HG03342 (cell line): ENCODE results near the gene MORN4.
"Not testable (repeated sequence)": the region's sequence is repeated elsewhere in the genome, so short reads cannot be mapped to it uniquely, and the experiment has no call there.

Source experiments
- ATAC-seq: cut with Tn5 transposase; IDR thresholded peaks from one replicate; pipeline ENCODE4 v1.9.1; 2021; ENCODE audit warnings: mild to moderate bottlenecking, moderate library complexity; ENCODE audit not compliant: unreplicated experiment

Gene MORN4

GRCh38 chr10:97632949-97633884 lies at the start of gene MORN4:
Gene MORN4, minus strand, starts transcription at chr10:97633500. Its CDS starts 13,847 bp downstream, at chr10:97619653.
- peak; percentile 99 for ATAC-seq

DNA sequence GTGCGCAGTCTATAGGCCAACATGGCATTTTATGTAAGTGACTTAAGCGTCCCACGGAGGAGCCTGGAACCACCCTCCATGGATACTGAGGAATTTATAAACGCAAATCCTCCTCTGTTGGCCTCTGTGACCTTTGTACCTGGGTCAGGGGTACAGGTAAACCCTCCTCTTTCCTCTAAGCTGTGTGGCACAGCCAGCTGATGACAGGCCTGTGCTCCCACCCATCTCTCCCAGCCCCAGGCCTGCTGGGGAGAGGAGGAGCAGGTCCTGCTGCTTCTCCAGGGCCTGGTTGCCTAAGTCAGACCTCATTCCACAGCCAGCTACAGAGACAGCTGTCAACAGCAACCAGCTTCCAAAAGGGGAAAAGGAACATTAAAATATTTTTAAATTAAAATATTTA lies 48.7 kb upstream of the MORN4 start:
- ATAC-seq, result no peak

DNA sequence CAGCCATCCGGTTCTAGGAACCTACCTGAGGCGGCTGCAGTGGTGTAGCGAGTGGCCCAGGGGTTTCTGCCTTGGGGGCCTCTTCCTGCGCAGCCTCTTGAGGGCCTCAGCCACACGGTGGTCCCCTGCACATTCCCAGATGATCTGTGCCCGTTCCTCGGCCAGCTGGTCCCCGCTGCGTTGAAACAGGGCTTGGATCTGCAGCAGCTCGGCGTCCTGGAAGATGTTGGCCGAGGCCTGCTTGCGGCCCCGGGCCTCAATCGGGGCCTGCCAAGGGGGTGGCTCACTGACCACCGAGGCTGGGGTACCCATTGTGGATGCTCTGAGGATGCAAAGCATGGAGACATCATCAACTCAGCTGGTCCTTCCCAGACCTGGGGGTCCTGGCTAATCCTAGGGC lies 46.3 kb upstream of the MORN4 start:
- ATAC-seq, result no peak

DNA sequence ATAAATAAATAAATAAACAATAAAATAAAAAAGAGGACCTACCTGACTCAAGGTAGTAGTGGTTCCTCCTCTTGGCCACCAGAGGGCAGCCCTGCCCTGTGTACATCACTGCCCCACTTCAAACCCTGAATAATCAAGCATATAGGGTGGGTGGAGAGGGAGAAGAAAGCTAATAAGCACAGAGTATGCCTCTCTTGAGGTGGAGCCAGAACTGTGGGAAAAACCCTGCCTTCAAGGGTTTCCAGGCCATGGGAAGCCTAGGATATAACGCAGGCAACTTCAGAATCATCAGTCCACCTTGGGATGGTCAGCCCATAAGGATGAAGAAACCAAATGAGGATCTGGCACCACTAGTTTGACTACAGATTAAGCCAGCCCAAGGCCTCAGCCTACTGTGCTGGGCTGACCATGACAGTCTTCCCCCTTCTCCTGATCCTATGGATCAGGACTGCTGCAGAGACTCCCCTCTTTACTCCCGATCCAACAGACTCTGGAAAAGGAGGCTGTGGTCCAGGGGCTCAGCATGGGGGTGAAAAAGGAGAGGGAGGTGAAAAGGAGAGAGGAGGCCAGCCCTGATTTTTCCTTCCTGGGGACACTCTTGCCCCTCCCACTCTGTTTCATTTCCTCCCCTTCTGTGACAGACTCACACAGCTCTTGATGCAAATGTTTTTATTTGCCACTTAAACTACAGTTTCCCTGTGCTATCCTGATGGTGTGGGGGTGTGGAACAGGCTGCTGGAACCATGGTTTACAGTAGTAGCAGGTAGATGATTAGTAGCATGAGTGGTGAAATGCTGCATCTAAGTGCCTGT lies 43.7 kb upstream of the MORN4 start:
- ATAC-seq, result peak; percentile 75

GRCh38 chr10:97675222-97675621 lies 41.9 kb upstream of the MORN4 start:
- ATAC-seq, result no peak

GRCh38 chr10:97673736-97674525 lies 40.6 kb upstream of the MORN4 start:
- no peak for ATAC-seq

GRCh38 chr10:97669571-97669970 lies 36.3 kb upstream of the MORN4 start:
- no peak for ATAC-seq

DNA sequence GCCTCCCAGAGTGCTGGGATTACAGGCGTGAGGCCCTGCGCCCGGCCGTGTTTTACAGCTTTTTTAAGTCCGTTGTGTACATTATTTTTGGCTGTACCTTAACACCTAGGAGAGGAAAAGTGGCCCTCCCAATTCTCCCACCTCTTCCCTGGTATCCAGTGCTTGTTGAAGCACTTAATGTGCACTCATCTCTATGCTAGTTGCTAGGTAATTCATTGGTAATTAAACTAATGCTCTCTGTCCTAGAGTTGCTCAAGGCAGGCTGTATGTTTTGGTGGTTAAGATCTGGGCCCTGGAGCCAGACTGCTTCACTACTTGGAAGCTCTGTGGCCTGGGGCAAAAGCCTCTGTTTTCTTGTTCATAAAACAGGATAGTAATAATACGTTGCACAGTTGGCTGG lies 34.2 kb upstream of the MORN4 start:
- no peak for ATAC-seq

GRCh38 chr10:97666992-97667391 lies 33.7 kb upstream of the MORN4 start:
- no peak for ATAC-seq

GRCh38 chr10:97664282-97664850 lies 31.1 kb upstream of the MORN4 start:
- no peak for ATAC-seq

DNA sequence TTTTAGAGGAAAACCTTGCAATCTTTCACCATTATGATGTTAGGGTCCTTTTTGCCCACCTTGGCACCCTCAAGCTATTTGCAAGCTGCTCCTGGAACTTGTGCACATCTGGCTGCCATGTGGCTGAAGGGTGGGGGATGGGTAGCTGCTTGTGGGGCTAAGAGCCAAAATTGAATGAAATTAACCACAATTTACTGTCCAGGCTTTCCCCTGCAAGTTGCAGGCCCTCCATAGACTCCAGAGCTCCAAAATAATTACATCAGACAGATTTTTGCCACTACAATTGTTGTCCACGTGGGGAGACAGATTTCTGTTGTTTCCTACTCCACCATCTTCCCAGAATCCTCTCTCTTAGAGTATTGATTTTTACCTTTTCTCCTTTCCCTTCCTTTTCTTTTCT lies 26.3 kb upstream of the MORN4 start:
- ATAC-seq, result no peak

DNA sequence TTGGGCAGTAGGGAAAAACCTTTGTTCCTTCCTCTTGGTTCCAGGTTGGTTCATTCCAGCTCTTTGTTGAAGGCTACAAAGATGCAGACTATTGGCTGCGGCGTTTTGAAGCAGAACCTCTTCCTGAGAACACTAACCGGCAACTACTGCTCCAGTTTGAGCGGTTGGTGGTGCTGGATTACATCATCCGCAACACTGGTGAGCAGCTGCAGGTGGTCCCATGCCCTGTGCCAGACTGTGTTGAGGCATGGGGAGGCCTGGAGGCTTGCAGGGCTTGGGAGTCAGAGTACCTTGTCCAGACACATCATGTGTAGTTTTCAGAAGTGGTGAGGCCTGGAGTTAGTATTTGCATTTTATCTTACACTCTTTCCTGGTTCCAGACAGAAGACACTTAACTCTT lies 23.5 kb upstream of the MORN4 start:
- ATAC-seq, result no peak

DNA sequence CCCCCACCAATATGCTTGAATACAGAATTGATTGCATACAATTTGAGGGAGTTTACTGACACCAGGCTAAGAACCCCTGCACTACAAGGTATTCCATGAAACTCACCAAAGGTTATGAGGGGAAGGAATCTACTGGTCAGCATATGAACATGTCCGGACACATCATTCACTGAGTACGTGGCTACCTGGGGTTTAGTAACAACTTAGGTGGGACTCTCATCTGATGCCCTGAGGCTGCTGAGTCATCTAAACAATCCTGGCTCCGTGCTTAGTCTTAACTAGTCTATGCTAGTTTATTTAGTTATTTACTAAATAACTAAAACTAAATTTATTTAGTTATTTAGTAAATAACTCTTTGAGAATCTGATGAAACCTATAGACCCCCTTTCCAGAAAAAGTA lies 18.5 kb upstream of the MORN4 start:
- ATAC-seq, result no peak

DNA sequence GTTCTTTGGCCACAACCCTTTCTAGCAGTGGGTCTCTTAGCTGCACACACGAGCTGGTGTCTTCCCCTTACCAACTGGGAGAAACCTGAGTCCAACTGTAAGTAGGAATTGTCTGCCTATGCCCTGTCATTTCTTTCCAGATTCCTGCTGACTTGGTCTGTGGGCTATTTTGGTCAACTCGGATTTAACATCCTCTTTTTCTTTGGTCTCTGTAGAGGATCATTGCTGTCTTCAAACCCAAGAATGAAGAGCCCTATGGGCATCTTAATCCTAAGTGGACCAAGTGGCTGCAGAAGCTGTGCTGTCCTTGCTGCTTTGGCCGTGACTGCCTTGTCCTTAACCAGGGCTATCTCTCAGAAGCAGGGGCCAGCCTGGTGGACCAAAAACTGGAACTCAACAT lies 17.4 kb upstream of the MORN4 start:
- no peak for ATAC-seq

GRCh38 chr10:97649405-97649750 lies 16.1 kb upstream of the MORN4 start:
- not testable (repeated sequence) for ATAC-seq

- ATAC-seq, result peak; percentile 90
Observed at GRCh38 chr10:97648562-97649404, 15.5 kb upstream of the MORN4 start.

GRCh38 chr10:97647556-97647955 lies 14.3 kb upstream of the MORN4 start:
- no peak for ATAC-seq

GRCh38 chr10:97644936-97645335 lies 11.6 kb upstream of the MORN4 start:
- no peak for ATAC-seq

- ATAC-seq, result no peak
Observed at GRCh38 chr10:97643441-97643985, 10.2 kb upstream of the MORN4 start.
